ENCODE data around the gene PAQR7.
A peak's percentile ranks its signal among the peaks of the same experiment; 100 is the strongest.

DNA sequence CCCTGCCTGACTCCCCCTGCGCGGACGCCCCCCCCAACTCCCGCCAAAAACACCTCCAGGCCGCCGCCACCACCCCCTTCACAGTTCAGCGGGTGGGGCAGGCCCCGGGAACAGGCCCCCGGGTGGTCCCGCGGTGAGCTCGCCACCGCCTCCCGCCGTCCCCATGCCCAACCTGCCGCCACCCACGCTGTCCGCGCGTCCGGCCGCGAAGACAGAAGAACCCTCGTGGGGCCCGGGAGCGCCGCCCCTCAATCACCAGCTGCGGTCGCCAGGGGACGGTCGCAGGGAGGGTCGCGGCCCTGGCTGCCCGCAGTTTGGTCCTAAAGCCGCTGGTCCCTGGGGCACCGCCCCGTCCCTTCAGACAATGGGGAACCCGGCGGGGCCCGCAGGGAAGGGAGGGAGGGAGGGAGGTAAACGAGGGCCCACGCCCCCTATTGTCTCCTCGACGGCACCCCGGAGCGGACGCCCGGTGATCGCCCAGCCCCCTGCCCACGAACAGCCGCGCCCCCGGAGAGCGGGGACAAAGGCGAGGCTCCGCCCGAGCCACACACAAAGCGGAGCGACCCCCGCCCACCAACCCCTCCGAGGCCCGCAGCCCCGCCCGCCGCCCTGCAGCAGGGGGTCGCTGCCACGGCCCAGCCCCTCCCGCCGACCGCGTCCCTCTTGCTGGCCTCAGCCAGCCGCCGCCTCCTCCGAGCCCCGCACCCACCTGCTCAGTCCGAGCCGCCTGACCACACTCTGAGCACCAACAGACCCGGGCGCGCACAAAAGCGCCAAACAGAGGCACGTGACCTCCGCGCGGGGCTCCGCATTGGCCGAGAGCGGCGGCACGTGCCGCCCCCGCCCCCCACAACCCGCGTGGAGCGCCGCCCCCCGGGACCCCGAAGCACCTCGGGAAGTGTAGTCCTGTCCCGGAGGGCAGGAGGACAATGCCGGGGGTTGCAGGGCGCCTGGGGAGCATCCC, 30.5 kb upstream of the PAQR7 start, which contains the start of gene STMN1:
- TF ChIP-seq POLR2AphosphoS5 (IDR thresholded peaks at IDR 0.05; ENCODE audit: low read depth, low read length) = peak; percentile 88
- TF ChIP-seq POLR2A (IDR thresholded peaks at IDR 0.05; ENCODE audit: low read depth, low read length) = peak; percentile 94
- peak; percentile 63; the same call in 1 of the 2 replicates for TF ChIP-seq TAF1 (IDR thresholded peaks at IDR 0.05; ENCODE audit: borderline replicate concordance, low read depth, low read length)

Measured in GM12892 (cell line).